Liver (tissue), 9 donors: ENCODE measurements around the gene ROPN1L. TPM values are rescaled to one million over a fixed set of nuclear protein-coding genes. Genes with fewer than 3 reads are reported as not detected.

Experiments used
- DNase-seq: peaks from one replicate; pipeline ENCODE4 v3.0.0-alpha.2; 2017; ENCODE audit warnings: low spot score
- H3K27ac ChIP-seq, 2 donors: one replicate each; pipeline ENCODE4 v1.7.0; 2013; ENCODE audit warnings: inconsistent platforms in 2 of 2, low read length in 2 of 2, control low read depth in 1 of 2, low read depth in 1 of 2, mild to moderate bottlenecking in 1 of 2
- H3K27me3 ChIP-seq, 4 donors: one replicate each; pipeline versions ENCODE4 v1.6.1 to v1.7.0; 2013; ENCODE audit warnings: low read length in 3 of 4, inconsistent platforms in 1 of 4, mild to moderate bottlenecking in 1 of 4, moderate library complexity in 1 of 4; ENCODE audit not compliant: control insufficient read depth in 4 of 4, insufficient read depth in 4 of 4
- H3K36me3 ChIP-seq, 4 donors: one replicate each; pipeline versions ENCODE4 v1.6.1 to v1.7.0; 2013; ENCODE audit warnings: low read length in 3 of 4, mild to moderate bottlenecking in 3 of 4, low read depth in 1 of 4, moderate library complexity in 1 of 4; ENCODE audit not compliant: control insufficient read depth in 4 of 4, insufficient read depth in 3 of 4
- H3K4me1 ChIP-seq, 4 donors: one replicate each; pipeline versions ENCODE4 v1.6.1 to v1.7.0; 2013; ENCODE audit warnings: low read length in 3 of 4, mild to moderate bottlenecking in 3 of 4, moderate library complexity in 1 of 4; ENCODE audit not compliant: control insufficient read depth in 4 of 4, insufficient read depth in 4 of 4
- H3K4me3 ChIP-seq, 3 donors: one replicate each; pipeline versions ENCODE4 v1.6.1 to v1.7.0; 2013; ENCODE audit warnings: low read length in 3 of 3, control low read depth in 1 of 3, low read depth in 1 of 3, mild to moderate bottlenecking in 1 of 3
- H3K9ac ChIP-seq, 2 donors: one replicate each; pipeline ENCODE4 v1.7.0; 2013; ENCODE audit warnings: low read length in 2 of 2, mild to moderate bottlenecking in 2 of 2, moderate library complexity in 2 of 2, control low read depth in 1 of 2, low read depth in 1 of 2
- H3K9me3 ChIP-seq, 4 donors: one replicate each; pipeline versions ENCODE4 v1.6.1 to v1.7.0; 2013; ENCODE audit warnings: low read length in 3 of 4; ENCODE audit not compliant: control insufficient read depth in 4 of 4
- CTCF ChIP-seq: fragments of 150-350 bp; IDR thresholded peaks from 2 replicates; pipeline ENCODE4 v1.5.1; 2017; ENCODE audit warnings: improper control_type of control experiment, low read depth, low read length; ENCODE audit not compliant: missing input control
- EGR1 ChIP-seq, 2 donors: IDR thresholded peaks; 2 replicates each; pipeline ENCODE4 v1.6.1; 2016 to 2018; ENCODE audit warnings: antibody characterized with exemption in 2 of 2, low read depth in 2 of 2
- GABPA ChIP-seq, 2 donors: IDR thresholded peaks in 1 of 2; conservative IDR thresholded peaks in 1 of 2; 2 replicates each; pipeline ENCODE4 v1.6.1; 2016; ENCODE audit warnings: antibody characterized with exemption in 2 of 2, mild to moderate bottlenecking in 1 of 2, moderate library complexity in 1 of 2
- HNF4A ChIP-seq, 2 donors: conservative IDR thresholded peaks; 2 replicates each; pipeline ENCODE4 v1.6.1; 2016; ENCODE audit warnings: antibody characterized with exemption in 2 of 2, mild to moderate bottlenecking in 2 of 2
- HNF4G ChIP-seq: IDR thresholded peaks from 2 replicates; pipeline ENCODE4 v1.6.1; 2016; ENCODE audit warnings: antibody characterized with exemption
- JUND ChIP-seq, 2 donors: IDR thresholded peaks; 2 replicates each; pipeline ENCODE4 v1.6.1; 2016; ENCODE audit warnings: antibody characterized with exemption in 2 of 2
- NR2F2 ChIP-seq: IDR thresholded peaks from 2 replicates; pipeline ENCODE4 v1.6.1; 2016; ENCODE audit warnings: antibody characterized with exemption
- RAD21 ChIP-seq, 2 donors: IDR thresholded peaks; 2 replicates each; pipeline ENCODE4 v1.6.1; 2016; ENCODE audit warnings: antibody characterized with exemption in 2 of 2, mild to moderate bottlenecking in 2 of 2
- REST ChIP-seq: IDR thresholded peaks from 2 replicates; pipeline ENCODE4 v1.6.1; 2016; ENCODE audit warnings: antibody characterized with exemption, mild to moderate bottlenecking
- ZBTB33 ChIP-seq: IDR thresholded peaks from 2 replicates; pipeline ENCODE4 v1.6.1; 2016; ENCODE audit warnings: antibody characterized with exemption
- WGBS: extraction: QIAGEN DNeasy Blood & Tissue Kit; methylation state at CpG from one replicate; pipeline ENCODE4 v1.1.7; 2013; 5-methylcytosine and 5-hydroxymethylcytosine counted together
- polyA plus RNA-seq, 2 donors: library from polyadenylated mRNA; stranded (reverse) in 1 of 2; unstranded in 1 of 2; fragments of 200-250 nt in 1 of 2; fragments of >200 nt in 1 of 2; fragmentation: Nextera tagmentation in 1 of 2; extraction: Ambion mirVana in 1 of 2; gene quantifications; one replicate each; pipeline versions ENCODE4 v1.2.1 to v1.2.3, GENCODE V29; 2013 to 2015
- total RNA-seq, 2 donors: library from RNA; depleted of rRNA; stranded (reverse); fragments of >200 nt; gene quantifications; one replicate each; pipeline ENCODE4 v1.2.3, GENCODE V29; 2014
- TF ChIP-seq, protein P1 (sequence below): IDR thresholded peaks from 2 replicates; pipeline ENCODE4 v1.6.1; 2016; ENCODE audit warnings: antibody characterized with exemption
- donor health status: healthy.
- donor health status: healthy.
- donor health status: healthy.
- donor health status: healthy.
- donor health status: healthy.

The ROPN1L gene
- total and polyA plus RNA-seq, 4 donors: 0.25 to 1.3 (median 0.87) TPM

GRCh38 chr5:10503321-10503720 lies 61.6 kb downstream of the ROPN1L start:
- no peak overlapping the region for H3K9ac ChIP-seq
- no peak overlapping the region for H3K4me3 ChIP-seq
- WGBS: 94% methylated on average over 7 of the region's 7 CpGs
- H3K9me3 ChIP-seq: no peaks in the 10 kb centered on the region
- H3K36me3 ChIP-seq: no peaks in the 10 kb centered on the region
- DNase-seq: no peak
- no peaks in the 10 kb centered on the region for H3K4me1 ChIP-seq
- no peaks in the 10 kb centered on the region for H3K27me3 ChIP-seq
- TF ChIP-seq REST (no peak), CTCF (no peak), HNF4G (no peak), NR2F2 (no peak), RAD21 (IDR thresholded peaks at IDR 0.05) (no peak), JUND (IDR thresholded peaks at IDR 0.05) (no peak), EGR1 (IDR thresholded peaks at IDR 0.05; ENCODE audit: low read depth in 2 of 2) (no peak), GABPA (IDR thresholded peaks at IDR 0.05 in 1 of 2, conservative IDR thresholded peaks at IDR 0.05 in 1 of 2) (no peak), ZBTB33 (no peak)
- TF ChIP-seq, protein P1, sequence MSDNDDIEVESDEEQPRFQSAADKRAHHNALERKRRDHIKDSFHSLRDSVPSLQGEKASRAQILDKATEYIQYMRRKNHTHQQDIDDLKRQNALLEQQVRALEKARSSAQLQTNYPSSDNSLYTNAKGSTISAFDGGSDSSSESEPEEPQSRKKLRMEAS: no peak
- H3K27ac ChIP-seq: no peak overlapping the region

GRCh38 chr5:10503997-10504793 lies 62.5 kb downstream of the ROPN1L start:
- no peak overlapping the region for H3K9ac ChIP-seq
- 53% methylated on average over 8 of the region's 8 CpGs for WGBS
- no peak overlapping the region for H3K27ac ChIP-seq
- DNase-seq: no peak
- H3K9me3 ChIP-seq: no peaks in the 10 kb centered on the region
- H3K27me3 ChIP-seq: no peaks in the 10 kb centered on the region
- H3K36me3 ChIP-seq: no peaks in the 10 kb centered on the region
- H3K4me3 ChIP-seq: no peak overlapping the region
- peak in 1 of 2 donors; percentile 6 for TF ChIP-seq HNF4A (conservative IDR thresholded peaks at IDR 0.05)
- no peak for TF ChIP-seq CTCF
- H3K4me1 ChIP-seq: no peaks in the 10 kb centered on the region
